Middle frontal gyrus (tissue), 1 donor: ENCODE data around the gene PIK3R1.

Experiments
- DNase-seq: peaks from one replicate; pipeline ENCODE4 v3.0.0-alpha.2; 2015; ENCODE audit warnings: low spot score; ENCODE audit errors: extremely low spot score

The PIK3R1 gene

DNA sequence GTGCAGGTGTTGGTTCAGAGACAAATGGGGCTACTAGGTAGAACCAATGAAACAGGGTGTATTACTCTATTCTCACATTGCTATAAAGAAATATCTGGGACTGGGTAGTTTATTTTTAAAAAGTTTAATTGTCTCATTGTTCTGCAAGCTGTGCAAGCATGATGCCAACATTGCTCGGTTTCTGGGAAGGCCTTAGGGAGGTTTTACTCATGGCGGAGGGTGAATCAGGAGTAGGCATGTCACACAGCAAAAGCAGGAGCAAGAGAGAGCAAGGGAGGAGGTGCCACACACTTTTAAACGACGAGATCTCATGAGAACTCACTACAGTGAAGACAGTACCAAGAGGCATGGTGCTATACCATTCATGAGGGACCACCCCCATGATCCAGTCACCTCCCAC, 134.6 kb downstream of the PIK3R1 start:
- no peak for DNase-seq
